Activated CD4-positive, CD25-positive, alpha-beta regulatory T cell treated with anti-CD3 and anti-CD28 coated beads, Interleukin-2, amount 50 U/mL, for 24 hours (primary cell): ENCODE results near the gene TBATA.
A peak's percentile ranks its signal among the peaks of the same experiment; 100 is the strongest.

Experiments used
- ATAC-seq, 2 donors: fragments of 150-1000 bp; cut with Tn5 transposase; one replicate each; pipeline ENCODE4 v1.10.0; 2021; ENCODE audit warnings: mild to moderate bottlenecking in 1 of 2, moderate library complexity in 1 of 2

TBATA gene

GRCh38 chr10:70761031-70761601, 24.1 kb downstream of the TBATA start:
- no peak for ATAC-seq

- ATAC-seq = no peak
Measured at GRCh38 chr10:70760271-70760787, 24.8 kb downstream of the TBATA start.

- ATAC-seq = no peak
Measured at GRCh38 chr10:70759781-70760180, 25.4 kb downstream of the TBATA start.

GRCh38 chr10:70758757-70759514, 26.2 kb downstream of the TBATA start:
- ATAC-seq = peak; percentile 27 to 45

- no peak for ATAC-seq
Measured at GRCh38 chr10:70757856-70758255, 27.3 kb downstream of the TBATA start.

GRCh38 chr10:70756700-70757360, 28.3 kb downstream of the TBATA start:
- ATAC-seq = no peak

GRCh38 chr10:70753841-70754621, 31.1 kb downstream of the TBATA start:
- no peak for ATAC-seq

- ATAC-seq = no peak
Measured at GRCh38 chr10:70753026-70753663, 32.0 kb downstream of the TBATA start.

GRCh38 chr10:70752571-70752970, 32.6 kb downstream of the TBATA start:
- ATAC-seq = no peak

GRCh38 chr10:70751991-70752390, 33.2 kb downstream of the TBATA start:
- no peak for ATAC-seq

GRCh38 chr10:70751356-70751755, 33.8 kb downstream of the TBATA start:
- no peak for ATAC-seq

GRCh38 chr10:70750156-70750703, 34.9 kb downstream of the TBATA start:
- no peak for ATAC-seq

- ATAC-seq = no peak
Measured at GRCh38 chr10:70749756-70750155, 35.4 kb downstream of the TBATA start.

- ATAC-seq = no peak
Measured at GRCh38 chr10:70748801-70749573, 36.2 kb downstream of the TBATA start.

- ATAC-seq = no peak
Measured at GRCh38 chr10:70748305-70748704, 36.9 kb downstream of the TBATA start.

- ATAC-seq = no peak
Measured at GRCh38 chr10:70747192-70747965, 37.8 kb downstream of the TBATA start.

GRCh38 chr10:70745555-70745954, 39.6 kb downstream of the TBATA start:
- ATAC-seq = no peak

GRCh38 chr10:70744617-70745143, 40.5 kb downstream of the TBATA start:
- ATAC-seq = no peak

GRCh38 chr10:70743879-70744278, 41.3 kb downstream of the TBATA start:
- no peak for ATAC-seq

- no peak for ATAC-seq
Measured at GRCh38 chr10:70743430-70743788, 41.8 kb downstream of the TBATA start.
